Upper lobe of left lung (tissue), 4 donors: ENCODE measurements around the gene CHST11.

Experiments used
- POLR2AphosphoS5 ChIP-seq, 2 donors: sonication (generic); formaldehyde crosslinking; IDR thresholded peaks; one replicate each; pipeline ENCODE4 v1.5.1; 2017; ENCODE audit warnings: antibody characterized with exemption in 2 of 2
- TF ChIP-seq, protein P1 (sequence below), 6 experiments: fragments of 450-650 bp in 4 of 6; fragments of 200-600 bp in 2 of 6; sonication (generic) in 2 of 6; IDR thresholded peaks; one replicate each; pipeline ENCODE4 v1.5.1; 2016 to 2019; ENCODE audit warnings: antibody characterized with exemption in 6 of 6

DNA sequence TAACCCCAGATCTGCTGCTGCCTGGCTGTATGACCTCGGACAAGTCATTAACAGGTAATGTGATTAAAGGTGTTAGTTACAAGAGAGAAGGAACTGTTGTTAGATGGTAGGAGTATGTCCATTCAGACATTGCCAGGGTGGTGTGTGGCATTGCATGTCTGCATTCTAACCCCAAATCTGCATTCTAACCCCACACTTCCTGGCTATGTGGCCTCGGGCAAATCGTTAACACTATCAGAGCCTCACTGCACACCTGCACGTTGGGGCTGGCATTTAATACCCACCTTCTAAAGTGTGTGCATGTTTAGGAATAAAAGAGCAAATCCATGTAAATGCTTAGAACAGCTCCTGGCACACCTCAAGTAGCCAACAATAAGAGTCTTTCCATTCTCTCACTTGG lies 46.4 kb downstream of the CHST11 start:
- TF ChIP-seq, protein P1, sequence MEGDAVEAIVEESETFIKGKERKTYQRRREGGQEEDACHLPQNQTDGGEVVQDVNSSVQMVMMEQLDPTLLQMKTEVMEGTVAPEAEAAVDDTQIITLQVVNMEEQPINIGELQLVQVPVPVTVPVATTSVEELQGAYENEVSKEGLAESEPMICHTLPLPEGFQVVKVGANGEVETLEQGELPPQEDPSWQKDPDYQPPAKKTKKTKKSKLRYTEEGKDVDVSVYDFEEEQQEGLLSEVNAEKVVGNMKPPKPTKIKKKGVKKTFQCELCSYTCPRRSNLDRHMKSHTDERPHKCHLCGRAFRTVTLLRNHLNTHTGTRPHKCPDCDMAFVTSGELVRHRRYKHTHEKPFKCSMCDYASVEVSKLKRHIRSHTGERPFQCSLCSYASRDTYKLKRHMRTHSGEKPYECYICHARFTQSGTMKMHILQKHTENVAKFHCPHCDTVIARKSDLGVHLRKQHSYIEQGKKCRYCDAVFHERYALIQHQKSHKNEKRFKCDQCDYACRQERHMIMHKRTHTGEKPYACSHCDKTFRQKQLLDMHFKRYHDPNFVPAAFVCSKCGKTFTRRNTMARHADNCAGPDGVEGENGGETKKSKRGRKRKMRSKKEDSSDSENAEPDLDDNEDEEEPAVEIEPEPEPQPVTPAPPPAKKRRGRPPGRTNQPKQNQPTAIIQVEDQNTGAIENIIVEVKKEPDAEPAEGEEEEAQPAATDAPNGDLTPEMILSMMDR (IDR thresholded peaks at IDR 0.05): no peak
- TF ChIP-seq POLR2AphosphoS5 (IDR thresholded peaks at IDR 0.05): no peak
